Measurements from ENCODE around the gene ZSCAN25.

Gene ZSCAN25

GRCh38 chr7:99623091-99623693 lies 6.4 kb downstream of the ZSCAN25 start:
- Histone ChIP-seq H3K9me3 (ENCODE audit: low read depth, low read length) (no peaks in the 10 kb centered on the region), H3K4me3 (no peak overlapping the region), H3K9ac (ENCODE audit: insufficient read length) (no peak overlapping the region), H3K27ac (no peak overlapping the region), H3K36me3 (ENCODE audit: insufficient read depth, low read length) (peaks cover 94% of the 10 kb centered on the region)
- TF ChIP-seq POLR2AphosphoS5 (IDR thresholded peaks at IDR 0.05; ENCODE audit: borderline replicate concordance, low read depth, low read length), result no peak
- TF ChIP-seq FOXP2 (optimal IDR thresholded peaks at IDR 0.05; ENCODE audit: control extremely low read depth, extremely low read length, insufficient read depth), result no peak
- no peak for TF ChIP-seq EZH2 (IDR thresholded peaks at IDR 0.05)
- DNase-seq (ENCODE audit: low read depth, low spot score), result no peak

- Histone ChIP-seq H3K27ac (no peak overlapping the region), H3K9ac (ENCODE audit: insufficient read length) (no peak overlapping the region), H3K4me3 (no peak overlapping the region), H3K36me3 (ENCODE audit: insufficient read depth, low read length) (peaks cover 93% of the 10 kb centered on the region), H3K9me3 (ENCODE audit: low read depth, low read length) (no peaks in the 10 kb centered on the region)
- no peak for DNase-seq (ENCODE audit: low read depth, low spot score)
- no peak for TF ChIP-seq POLR2AphosphoS5 (IDR thresholded peaks at IDR 0.05; ENCODE audit: borderline replicate concordance, low read depth, low read length)
- TF ChIP-seq FOXP2 (optimal IDR thresholded peaks at IDR 0.05; ENCODE audit: control extremely low read depth, extremely low read length, insufficient read depth), result no peak
- no peak for TF ChIP-seq EZH2 (IDR thresholded peaks at IDR 0.05)
Observed at GRCh38 chr7:99623702-99624447, 7.1 kb downstream of the ZSCAN25 start.

- Histone ChIP-seq H3K27ac (no peak overlapping the region), H3K9me3 (ENCODE audit: low read depth, low read length) (no peaks in the 10 kb centered on the region), H3K36me3 (ENCODE audit: insufficient read depth, low read length) (peaks cover 91% of the 10 kb centered on the region), H3K4me3 (no peak overlapping the region), H3K9ac (ENCODE audit: insufficient read length) (no peak overlapping the region)
- no peak for TF ChIP-seq POLR2AphosphoS5 (IDR thresholded peaks at IDR 0.05; ENCODE audit: borderline replicate concordance, low read depth, low read length)
- TF ChIP-seq FOXP2 (optimal IDR thresholded peaks at IDR 0.05; ENCODE audit: control extremely low read depth, extremely low read length, insufficient read depth), result no peak
- TF ChIP-seq EZH2 (IDR thresholded peaks at IDR 0.05), result no peak
- no peak for DNase-seq (ENCODE audit: low read depth, low spot score)
Observed at GRCh38 chr7:99624484-99624883, 7.7 kb downstream of the ZSCAN25 start.

GRCh38 chr7:99625321-99625720 lies 8.6 kb downstream of the ZSCAN25 start:
- DNase-seq (ENCODE audit: low read depth, low spot score), result no peak
- H3K4me3 ChIP-seq, result no peak overlapping the region
- no peak overlapping the region for H3K9ac ChIP-seq (ENCODE audit: insufficient read length)
- no peak overlapping the region for H3K27ac ChIP-seq
- no peaks in the 10 kb centered on the region for H3K9me3 ChIP-seq (ENCODE audit: low read depth, low read length)
- H3K36me3 ChIP-seq (ENCODE audit: insufficient read depth, low read length), result peaks cover 90% of the 10 kb centered on the region
- TF ChIP-seq EZH2 (IDR thresholded peaks at IDR 0.05), result no peak
- TF ChIP-seq POLR2AphosphoS5 (IDR thresholded peaks at IDR 0.05; ENCODE audit: borderline replicate concordance, low read depth, low read length), result no peak
- no peak for TF ChIP-seq FOXP2 (optimal IDR thresholded peaks at IDR 0.05; ENCODE audit: control extremely low read depth, extremely low read length, insufficient read depth)

- no peak for DNase-seq (ENCODE audit: low read depth, low spot score)
- Histone ChIP-seq H3K27ac (no peak overlapping the region), H3K9ac (ENCODE audit: insufficient read length) (no peak overlapping the region), H3K36me3 (ENCODE audit: insufficient read depth, low read length) (peaks cover 83% of the 10 kb centered on the region), H3K9me3 (ENCODE audit: low read depth, low read length) (no peaks in the 10 kb centered on the region), H3K4me3 (no peak overlapping the region)
- TF ChIP-seq EZH2 (IDR thresholded peaks at IDR 0.05), result no peak
- TF ChIP-seq POLR2AphosphoS5 (IDR thresholded peaks at IDR 0.05; ENCODE audit: borderline replicate concordance, low read depth, low read length), result no peak
- TF ChIP-seq FOXP2 (optimal IDR thresholded peaks at IDR 0.05; ENCODE audit: control extremely low read depth, extremely low read length, insufficient read depth), result no peak
Observed at GRCh38 chr7:99625961-99626360, 9.2 kb downstream of the ZSCAN25 start.

GRCh38 chr7:99626661-99627060 lies 9.9 kb downstream of the ZSCAN25 start:
- no peaks in the 10 kb centered on the region for H3K9me3 ChIP-seq (ENCODE audit: low read depth, low read length)
- peaks cover 83% of the 10 kb centered on the region for H3K36me3 ChIP-seq (ENCODE audit: insufficient read depth, low read length)
- no peak overlapping the region for H3K27ac ChIP-seq
- H3K9ac ChIP-seq (ENCODE audit: insufficient read length), result no peak overlapping the region
- TF ChIP-seq EZH2 (IDR thresholded peaks at IDR 0.05) (no peak), POLR2AphosphoS5 (IDR thresholded peaks at IDR 0.05; ENCODE audit: borderline replicate concordance, low read depth, low read length) (no peak), FOXP2 (optimal IDR thresholded peaks at IDR 0.05; ENCODE audit: control extremely low read depth, extremely low read length, insufficient read depth) (no peak)
- no peak for DNase-seq (ENCODE audit: low read depth, low spot score)
- no peak overlapping the region for H3K4me3 ChIP-seq

GRCh38 chr7:99627513-99627912 lies 10.8 kb downstream of the ZSCAN25 start:
- H3K36me3 ChIP-seq (ENCODE audit: insufficient read depth, low read length), result peaks cover 80% of the 10 kb centered on the region
- TF ChIP-seq FOXP2 (optimal IDR thresholded peaks at IDR 0.05; ENCODE audit: control extremely low read depth, extremely low read length, insufficient read depth) (no peak), EZH2 (IDR thresholded peaks at IDR 0.05) (no peak), POLR2AphosphoS5 (IDR thresholded peaks at IDR 0.05; ENCODE audit: borderline replicate concordance, low read depth, low read length) (no peak)
- H3K4me3 ChIP-seq, result no peak overlapping the region
- DNase-seq (ENCODE audit: low read depth, low spot score), result no peak
- H3K27ac ChIP-seq, result no peak overlapping the region
- no peak overlapping the region for H3K9ac ChIP-seq (ENCODE audit: insufficient read length)
- H3K9me3 ChIP-seq (ENCODE audit: low read depth, low read length), result no peaks in the 10 kb centered on the region

GRCh38 chr7:99628471-99629465 lies 12.0 kb downstream of the ZSCAN25 start:
- no peak overlapping the region for H3K9ac ChIP-seq (ENCODE audit: insufficient read length)
- peaks cover 68% of the 10 kb centered on the region for H3K36me3 ChIP-seq (ENCODE audit: insufficient read depth, low read length)
- no peak overlapping the region for H3K27ac ChIP-seq

More at GRCh38 chr7:99628471-99629465, 12.0 kb downstream of the ZSCAN25 start:
- TF ChIP-seq POLR2AphosphoS5 (IDR thresholded peaks at IDR 0.05; ENCODE audit: borderline replicate concordance, low read depth, low read length), result no peak
- no peak for TF ChIP-seq EZH2 (IDR thresholded peaks at IDR 0.05)
- no peak for TF ChIP-seq FOXP2 (optimal IDR thresholded peaks at IDR 0.05; ENCODE audit: control extremely low read depth, extremely low read length, insufficient read depth)
- DNase-seq (ENCODE audit: low read depth, low spot score), result no peak
- Histone ChIP-seq H3K4me3 (no peak overlapping the region), H3K9me3 (ENCODE audit: low read depth, low read length) (no peaks in the 10 kb centered on the region)

Data from SK-N-MC (cell line).